HCT116 (cell line): Measurements from ENCODE around the gene RAC2. TPM values are rescaled to one million over a fixed set of nuclear protein-coding genes. Genes with fewer than 3 reads are reported as not detected.

Source experiments
- ATAC-seq: fragments of 200-7000 bp; cut with Tn5 transposase; 2 replicates; pipeline ENCODE4 v1.9.1; 2020; ENCODE audit warnings: mild to moderate bottlenecking, moderate library complexity
- BruUV-seq: library from RNA; stranded (reverse); fragments of 400-500 nt; replicated peaks from 2 replicates; lab custom pipeline; 2021; lab: Mats Ljungman, UMichigan
- CTCF ChIA-PET: fragments of 300-600 bp; sonication (Branson Sonifier 250); formaldehyde crosslinking; loops from one replicate; lab custom pipeline; 2021; ENCODE audit warnings: antibody characterized with exemption; lab: Charles Lee
- POLR2A ChIA-PET: fragments of 300-600, 350-600 bp; sonication (Branson Sonifier 250); formaldehyde crosslinking; loops from one replicate; lab custom pipeline; 2021; ENCODE audit warnings: antibody characterized with exemption; lab: Charles Lee
- RAD21 ChIA-PET, 2 experiments: fragments of 300-600 bp; sonication (Branson Sonifier 250); formaldehyde crosslinking; loops; one replicate each; lab custom pipeline; 2023; ENCODE audit warnings: low total read pairs in 2 of 2; ENCODE audit not compliant: uncharacterized antibody in 2 of 2, unreplicated experiment in 2 of 2, low non-redundant PET in 1 of 2; lab: Charles Lee
- DNase-seq: peaks from one replicate; pipeline ENCODE4 v3.0.0-alpha.2; 2010; ENCODE audit warnings: low read depth, low spot score
- H2AFZ ChIP-seq: fragments of 200-600 bp; shearing (Covaris generic), sonication (generic); 2 replicates; pipeline ENCODE4 v1.6.1; 2017; ENCODE audit warnings: low read depth, mixed run types, mixed read lengths, antibody characterized with exemption, low read length; ENCODE audit not compliant: poor library complexity, severe bottlenecking
- H3K27ac ChIP-seq: 2 replicates; pipeline ENCODE4 v1.5.1; 2012; ENCODE audit warnings: low read depth, low read length
- H3K27me3 ChIP-seq: fragments of 200-600 bp; sonication (generic); 2 replicates; pipeline ENCODE4 v1.6.1; 2016; ENCODE audit warnings: mixed run types, low read length, mixed read lengths; ENCODE audit not compliant: insufficient read depth
- H3K36me3 ChIP-seq, 2 experiments: fragments of 200-500 bp in 1 of 2; fragments of 200-600 bp in 1 of 2; sonication (Bioruptor generic) in 1 of 2; sonication (generic) in 1 of 2; 2 replicates each; pipeline versions ENCODE4 v1.5.1 to v1.6.1; 2014 to 2016; ENCODE audit warnings: low read length in 2 of 2, inconsistent platforms in 1 of 2, mixed read lengths in 1 of 2, mixed run types in 1 of 2; ENCODE audit not compliant: insufficient read depth in 2 of 2, control insufficient read depth in 1 of 2
- H3K4me1 ChIP-seq, 2 experiments: fragments of 200-600 bp in 1 of 2; sonication (generic) in 1 of 2; 2 replicates each; pipeline versions ENCODE4 v1.5.1 to v1.6.1; 2012 to 2017; ENCODE audit warnings: low read length in 2 of 2, inconsistent platforms in 1 of 2, mild to moderate bottlenecking in 1 of 2, mixed read lengths in 1 of 2, mixed run types in 1 of 2, moderate library complexity in 1 of 2; ENCODE audit not compliant: insufficient read depth in 2 of 2, control insufficient read depth in 1 of 2
- H3K4me2 ChIP-seq: fragments of 200-600 bp; sonication (generic); 2 replicates; pipeline ENCODE4 v1.6.1; 2017; ENCODE audit warnings: mixed run types, low read length, mixed read lengths
- H3K4me3 ChIP-seq, 2 experiments: fragments of 200-600 bp in 1 of 2; sonication (generic) in 1 of 2; replicated peaks in 1 of 2; 2 replicates each; pipeline ENCODE4 v1.5.1; 2011 to 2016; ENCODE audit warnings: low read length in 2 of 2, control low read depth in 1 of 2, low read depth in 1 of 2, mild to moderate bottlenecking in 1 of 2, mixed read lengths in 1 of 2, mixed run types in 1 of 2
- H3K79me2 ChIP-seq: fragments of 200-600 bp; sonication (generic); 2 replicates; pipeline ENCODE4 v1.6.1; 2017; ENCODE audit warnings: mild to moderate bottlenecking, mixed run types, low read length, moderate library complexity, mixed read lengths; ENCODE audit not compliant: insufficient read depth
- H3K9ac ChIP-seq: fragments of 200-600 bp; sonication (generic); 2 replicates; pipeline ENCODE4 v1.6.1; 2016; ENCODE audit warnings: low read length, mixed read lengths
- H3K9me2 ChIP-seq: fragments of 200-600 bp; sonication (generic), shearing (Covaris generic); 2 replicates; pipeline ENCODE4 v1.6.1; 2017; ENCODE audit warnings: mixed run types, mild to moderate bottlenecking, moderate library complexity; ENCODE audit not compliant: insufficient read depth
- H3K9me3 ChIP-seq, 2 experiments: fragments of 200-500 bp in 1 of 2; fragments of 200-600 bp in 1 of 2; sonication (Bioruptor generic) in 1 of 2; sonication (generic) in 1 of 2; 2 replicates each; pipeline ENCODE4 v1.6.1; 2014 to 2017; ENCODE audit warnings: low read length in 2 of 2, mixed read lengths in 2 of 2, inconsistent platforms in 1 of 2, low read depth in 1 of 2, mild to moderate bottlenecking in 1 of 2, mixed run types in 1 of 2, moderate library complexity in 1 of 2; ENCODE audit not compliant: control insufficient read depth in 1 of 2, insufficient read depth in 1 of 2
- H4K20me1 ChIP-seq: fragments of 200-600 bp; sonication (generic), shearing (Covaris generic); 2 replicates; pipeline ENCODE4 v1.6.1; 2017; ENCODE audit warnings: mixed run types, mild to moderate bottlenecking, moderate library complexity; ENCODE audit not compliant: insufficient read depth
- CBX3 ChIP-seq: IDR thresholded peaks from 2 replicates; pipeline ENCODE4 v1.6.1; 2012; ENCODE audit warnings: low read depth
- EGR1 ChIP-seq: IDR thresholded peaks from 2 replicates; pipeline ENCODE4 v1.6.1; 2012; ENCODE audit warnings: low read depth
- ELF1 ChIP-seq: IDR thresholded peaks from 2 replicates; pipeline ENCODE4 v1.6.1; 2012; ENCODE audit warnings: low read depth, borderline replicate concordance
- FOSL1 ChIP-seq: IDR thresholded peaks from 2 replicates; pipeline ENCODE4 v1.6.1; 2012; ENCODE audit warnings: low read depth
- POLR2A ChIP-seq: IDR thresholded peaks from 2 replicates; pipeline ENCODE4 v1.7.0; 2011; ENCODE audit warnings: borderline replicate concordance; ENCODE audit not compliant: insufficient read depth, insufficient read length; ENCODE audit errors: extremely low read depth
- POLR2AphosphoS5 ChIP-seq: IDR thresholded peaks from 2 replicates; pipeline ENCODE4 v1.6.1; 2011; ENCODE audit warnings: mild to moderate bottlenecking, low read depth, low read length, moderate library complexity
- SIN3A ChIP-seq: IDR thresholded peaks from 2 replicates; pipeline ENCODE4 v1.6.1; 2012; ENCODE audit warnings: low read depth
- SP1 ChIP-seq: IDR thresholded peaks from 2 replicates; pipeline ENCODE4 v1.6.1; 2012; ENCODE audit warnings: low read depth
- TCF7L2 ChIP-seq: IDR thresholded peaks from 2 replicates; pipeline ENCODE4 v1.7.0; 2011; ENCODE audit warnings: borderline replicate concordance, inconsistent platforms; ENCODE audit not compliant: insufficient read depth, insufficient read length; ENCODE audit errors: extremely low read depth
- YY1 ChIP-seq: IDR thresholded peaks from 2 replicates; pipeline ENCODE4 v1.6.1; 2011; ENCODE audit warnings: low read length, low read depth, moderate library complexity, mild to moderate bottlenecking; ENCODE audit not compliant: insufficient replicate concordance; ENCODE audit errors: extremely low read depth
- ZBTB33 ChIP-seq: IDR thresholded peaks from 2 replicates; pipeline ENCODE4 v1.6.1; 2011; ENCODE audit warnings: mild to moderate bottlenecking, low read length, moderate library complexity; ENCODE audit not compliant: insufficient replicate concordance; ENCODE audit errors: extremely low read depth
- ZFX ChIP-seq: fragments of 450-650 bp; IDR thresholded peaks from 2 replicates; pipeline ENCODE4 v1.6.1; 2017
- ZNF274 ChIP-seq: fragments of 200-500 bp; sonication (Bioruptor generic); IDR thresholded peaks from 2 replicates; pipeline ENCODE4 v1.6.1; 2014; ENCODE audit warnings: mild to moderate bottlenecking, low read depth, low read length, inconsistent platforms
- intact Hi-C: fragments of 100-400 bp; cut with micrococcal nuclease; formaldehyde crosslinking; loops from 2 replicates; pipeline ENCODE4 v1.10.0; 2022
- total RNA-seq: library from RNA; stranded (reverse); gene quantifications from one replicate; pipeline ENCODE4 v1.2.1, GENCODE V29; 2021; ENCODE audit not compliant: unreplicated experiment
- TF ChIP-seq, protein P1 (sequence below), 3 experiments: fragments of 200-600 bp in 1 of 3; sonication (generic) in 1 of 3; IDR thresholded peaks in 2 of 3; conservative IDR thresholded peaks in 1 of 3; 2 replicates each; pipeline ENCODE4 v1.5.1; 2012 to 2017; ENCODE audit warnings: low read depth in 2 of 3, low read length in 2 of 3, antibody characterized with exemption in 1 of 3, borderline replicate concordance in 1 of 3, control low read depth in 1 of 3, mild to moderate bottlenecking in 1 of 3, mixed read lengths in 1 of 3, mixed run types in 1 of 3, moderate library complexity in 1 of 3; ENCODE audit not compliant: insufficient read depth in 1 of 3
- TF ChIP-seq, protein P2 (sequence below): IDR thresholded peaks from 2 replicates; pipeline ENCODE4 v1.6.1; 2012

RAC2 gene
- total RNA-seq, 1 experiment from 2014 or later: 62.0 TPM

DNA sequence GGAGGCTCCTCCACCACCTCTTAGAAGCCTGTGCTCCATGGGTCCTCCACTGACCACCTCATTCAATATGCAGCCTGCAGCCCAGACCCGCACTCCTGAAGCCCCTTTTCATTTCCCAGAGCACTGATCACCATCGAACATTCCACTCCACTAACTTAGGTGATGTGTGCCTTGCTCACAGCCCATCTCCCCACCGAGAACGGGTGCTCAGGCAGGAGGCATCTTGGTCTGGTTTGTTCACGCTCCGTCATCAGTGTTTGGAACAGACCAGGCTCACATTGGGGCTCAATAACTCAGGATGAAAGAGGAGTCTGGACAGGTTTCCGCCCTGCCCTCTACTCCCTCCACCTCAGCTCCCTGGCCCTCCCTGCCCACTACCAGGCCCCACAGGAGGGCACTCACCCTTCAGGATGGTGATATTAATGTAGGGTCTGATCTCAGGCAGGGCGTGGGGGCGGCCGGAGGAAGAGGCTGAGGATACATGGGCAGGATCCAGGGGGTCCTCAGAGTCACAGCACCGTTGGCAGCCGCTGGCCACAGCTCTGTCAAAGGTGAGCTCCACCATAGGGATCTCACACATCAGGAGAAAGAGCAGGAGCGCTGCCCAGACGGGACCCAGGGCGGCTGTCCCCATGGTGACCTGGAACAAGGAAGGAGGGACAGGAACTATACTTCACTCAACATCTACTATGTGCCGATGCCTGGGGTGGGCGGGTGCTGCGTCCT is 59.1 kb downstream of the RAC2 start:
- H3K4me2 ChIP-seq: no peak overlapping the region
- no peak overlapping the region for H2AFZ ChIP-seq
- ATAC-seq (no peak), DNase-seq (no peak)
- no peaks in the 10 kb centered on the region for H3K9me2 ChIP-seq
- no peaks in the 10 kb centered on the region for H3K27me3 ChIP-seq
- RAD21 ChIA-PET: no interaction called here
- BruUV-seq: no TSS peak
- no peaks in the 10 kb centered on the region for H3K9me3 ChIP-seq
- peaks cover 37 to 49% of the 10 kb centered on the region in 2 experiments for H3K4me1 ChIP-seq
- POLR2A ChIA-PET: no interaction called here
- H3K27ac ChIP-seq: no peak overlapping the region
- TF ChIP-seq YY1 (no peak), ZBTB33 (no peak), FOSL1 (no peak), ZFX (no peak), CBX3 (no peak)
- TF ChIP-seq, all 23 proteins: peak for 0
- CTCF ChIA-PET: interaction anchor here (0.6 kb wide), 1 partner anchor 58 kb away, joined by 3 read pairs; no protein-coding TSS in a partner anchor
- H4K20me1 ChIP-seq: no peaks in the 10 kb centered on the region
- H3K9ac ChIP-seq: no peak overlapping the region
- H3K36me3 ChIP-seq: no peaks in the 10 kb centered on the region
- no peak overlapping the region for H3K4me3 ChIP-seq
- no peaks in the 10 kb centered on the region for H3K79me2 ChIP-seq
- intact Hi-C loops: no loop called here

DNA sequence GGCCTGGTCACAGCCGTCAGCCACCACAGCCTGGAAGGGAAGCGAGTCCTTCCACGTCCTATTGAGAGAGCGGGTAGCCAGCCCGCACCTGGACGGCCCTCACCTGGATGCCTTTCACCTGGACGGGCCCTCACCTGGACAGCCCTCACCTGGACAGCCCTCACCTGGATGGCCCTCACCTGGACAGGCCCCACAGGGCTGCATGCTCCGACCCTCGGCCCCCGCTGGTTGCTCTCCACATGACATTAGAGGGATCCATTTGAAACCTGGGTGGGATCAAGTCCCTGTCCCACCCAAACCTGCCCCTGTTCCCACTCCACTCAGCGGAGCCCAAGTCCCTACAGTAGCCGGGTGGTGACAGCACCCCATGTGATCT is 59.7 kb downstream of the RAC2 start:
- Histone ChIP-seq H3K27ac (no peak overlapping the region), H3K79me2 (no peaks in the 10 kb centered on the region), H2AFZ (no peak overlapping the region), H3K27me3 (no peaks in the 10 kb centered on the region), H3K9me2 (no peaks in the 10 kb centered on the region), H3K36me3 (no peaks in the 10 kb centered on the region), H4K20me1 (no peaks in the 10 kb centered on the region), H3K4me2 (no peak overlapping the region), H3K9ac (no peak overlapping the region), H3K4me1 (peaks cover 31 to 47% of the 10 kb centered on the region in 2 experiments), H3K4me3 (no peak overlapping the region), H3K9me3 (no peaks in the 10 kb centered on the region)
- ChIA-PET POLR2A (no interaction called here), RAD21 (no interaction called here), CTCF (no interaction called here)
- no TSS peak for BruUV-seq
- no peak for DNase-seq
- no peak for ATAC-seq
- intact Hi-C loops: no loop called here
- TF ChIP-seq ELF1: no peak
- TF ChIP-seq ZNF274: no peak
- TF ChIP-seq EGR1: no peak
- TF ChIP-seq POLR2A: no peak
- no peak for TF ChIP-seq SIN3A
- no peak for TF ChIP-seq YY1
- TF ChIP-seq POLR2AphosphoS5: no peak
- no peak for TF ChIP-seq SP1
- no peak for TF ChIP-seq TCF7L2
- TF ChIP-seq, protein P1, sequence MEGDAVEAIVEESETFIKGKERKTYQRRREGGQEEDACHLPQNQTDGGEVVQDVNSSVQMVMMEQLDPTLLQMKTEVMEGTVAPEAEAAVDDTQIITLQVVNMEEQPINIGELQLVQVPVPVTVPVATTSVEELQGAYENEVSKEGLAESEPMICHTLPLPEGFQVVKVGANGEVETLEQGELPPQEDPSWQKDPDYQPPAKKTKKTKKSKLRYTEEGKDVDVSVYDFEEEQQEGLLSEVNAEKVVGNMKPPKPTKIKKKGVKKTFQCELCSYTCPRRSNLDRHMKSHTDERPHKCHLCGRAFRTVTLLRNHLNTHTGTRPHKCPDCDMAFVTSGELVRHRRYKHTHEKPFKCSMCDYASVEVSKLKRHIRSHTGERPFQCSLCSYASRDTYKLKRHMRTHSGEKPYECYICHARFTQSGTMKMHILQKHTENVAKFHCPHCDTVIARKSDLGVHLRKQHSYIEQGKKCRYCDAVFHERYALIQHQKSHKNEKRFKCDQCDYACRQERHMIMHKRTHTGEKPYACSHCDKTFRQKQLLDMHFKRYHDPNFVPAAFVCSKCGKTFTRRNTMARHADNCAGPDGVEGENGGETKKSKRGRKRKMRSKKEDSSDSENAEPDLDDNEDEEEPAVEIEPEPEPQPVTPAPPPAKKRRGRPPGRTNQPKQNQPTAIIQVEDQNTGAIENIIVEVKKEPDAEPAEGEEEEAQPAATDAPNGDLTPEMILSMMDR (IDR thresholded peaks at IDR 0.05 in 2 of 3, conservative IDR thresholded peaks at IDR 0.05 in 1 of 3; ENCODE audit: borderline replicate concordance in 1 of 3, insufficient read depth in 1 of 3, low read depth in 2 of 3, low read length in 2 of 3): no peak
- TF ChIP-seq, protein P2, sequence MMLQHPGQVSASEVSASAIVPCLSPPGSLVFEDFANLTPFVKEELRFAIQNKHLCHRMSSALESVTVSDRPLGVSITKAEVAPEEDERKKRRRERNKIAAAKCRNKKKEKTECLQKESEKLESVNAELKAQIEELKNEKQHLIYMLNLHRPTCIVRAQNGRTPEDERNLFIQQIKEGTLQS: no peak
